ENCODE data around the gene FXYD5. TPM values are rescaled to one million over a fixed set of nuclear protein-coding genes. Genes with fewer than 3 reads are reported as not detected.

FXYD5 gene
- total RNA-seq, 1 experiment from 2014 or later: 123 TPM

DNA sequence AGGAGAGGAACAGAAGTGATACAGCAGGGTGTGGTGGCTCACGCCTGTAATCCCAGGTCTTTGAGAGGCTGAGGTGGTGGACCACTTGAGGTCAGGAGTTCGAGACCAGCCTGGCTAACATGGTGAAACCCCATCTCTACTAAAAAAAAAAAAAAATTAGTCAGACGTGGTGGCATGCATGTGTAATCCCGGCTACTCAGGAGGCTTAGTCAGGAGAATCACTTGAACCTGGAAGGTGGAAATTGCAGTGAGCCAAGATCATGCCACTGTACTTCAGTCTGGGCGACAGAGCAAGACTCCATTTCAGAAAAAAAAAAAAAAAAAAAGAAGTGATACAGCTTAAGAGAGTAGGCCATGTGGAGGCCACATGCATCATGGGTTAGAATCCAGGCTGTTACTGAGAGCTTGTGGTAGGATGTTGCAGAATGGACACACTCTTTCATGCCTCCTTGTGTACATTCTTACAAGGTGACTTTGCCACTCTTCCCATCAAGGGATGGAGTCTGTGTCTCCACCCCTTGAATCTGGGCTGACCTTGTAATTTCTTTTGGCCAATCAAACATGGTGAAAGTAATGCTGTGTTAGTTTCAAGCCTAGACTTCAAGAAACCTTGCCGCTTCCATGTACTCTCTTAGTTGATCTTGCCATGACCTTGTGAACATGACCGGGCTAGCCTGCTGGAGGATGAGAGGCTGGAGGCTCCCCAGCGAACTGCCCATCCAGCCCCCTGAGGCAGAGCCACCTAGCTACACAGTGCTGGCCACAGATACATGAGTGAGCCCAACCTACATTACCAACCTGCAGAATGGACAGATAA, 61.7 kb downstream of the FXYD5 start:
- no peak overlapping the region for H3K9ac ChIP-seq (ENCODE audit: low read length)
- H3K79me2 ChIP-seq (ENCODE audit: insufficient read depth, low read length): no peaks in the 10 kb centered on the region
- no peaks in the 10 kb centered on the region for H3K27me3 ChIP-seq (ENCODE audit: insufficient read depth, low read length)
- no peak overlapping the region for H3K27ac ChIP-seq (ENCODE audit: low read depth, low read length)
- DNase-seq (ENCODE audit: low read depth, low spot score): no peak
- H4K20me1 ChIP-seq (ENCODE audit: insufficient read depth): no peaks in the 10 kb centered on the region
- peaks cover 4 to 11% of the 10 kb centered on the region in 2 experiments; a peak in 2 of 4 replicates for H3K9me3 ChIP-seq (ENCODE audit: control insufficient read depth in 1 of 2, insufficient read depth in 1 of 2, low read depth in 1 of 2, low read length in 2 of 2)
- H3K4me3 ChIP-seq (replicated peaks in 1 of 2; ENCODE audit: low read depth in 1 of 2, low read length in 2 of 2): no peak overlapping the region
- ChIA-PET POLR2A (no interaction called here), RAD21 (ENCODE audit: low non-redundant PET in 1 of 2, low total read pairs in 2 of 2, uncharacterized antibody in 2 of 2, unreplicated experiment in 2 of 2) (interaction anchor here in 1 of 2 experiments (1.3 kb wide), 1 partner anchor 75 kb away, joined by 3 read pairs; no protein-coding TSS in a partner anchor), CTCF (no interaction called here)
- no peak overlapping the region for H2AFZ ChIP-seq (ENCODE audit: low read depth, low read length, poor library complexity, severe bottlenecking)
- TF ChIP-seq POLR2AphosphoS5 (IDR thresholded peaks at IDR 0.05; ENCODE audit: low read depth, low read length) (no peak), ZBTB33 (IDR thresholded peaks at IDR 0.05; ENCODE audit: extremely low read depth, insufficient replicate concordance, low read length) (no peak), RAD21 (IDR thresholded peaks at IDR 0.05; ENCODE audit: low read depth) (no peak), CTCF (IDR thresholded peaks at IDR 0.05 in 2 of 3, conservative IDR thresholded peaks at IDR 0.05 in 1 of 3; ENCODE audit: borderline replicate concordance in 1 of 3, insufficient read depth in 1 of 3, low read depth in 2 of 3, low read length in 2 of 3) (no peak), SRF (IDR thresholded peaks at IDR 0.05; ENCODE audit: low read depth) (no peak), SP1 (IDR thresholded peaks at IDR 0.05; ENCODE audit: low read depth) (no peak), EGR1 (IDR thresholded peaks at IDR 0.05; ENCODE audit: low read depth) (no peak), TCF7L2 (IDR thresholded peaks at IDR 0.05; ENCODE audit: borderline replicate concordance, extremely low read depth, insufficient read depth, insufficient read length) (no peak), ZFX (IDR thresholded peaks at IDR 0.05) (no peak), POLR2A (IDR thresholded peaks at IDR 0.05; ENCODE audit: borderline replicate concordance, extremely low read depth, insufficient read depth, insufficient read length) (no peak), EZH2phosphoT487 (IDR thresholded peaks at IDR 0.05; ENCODE audit: borderline replicate concordance) (no peak)
- TF ChIP-seq, protein P1, sequence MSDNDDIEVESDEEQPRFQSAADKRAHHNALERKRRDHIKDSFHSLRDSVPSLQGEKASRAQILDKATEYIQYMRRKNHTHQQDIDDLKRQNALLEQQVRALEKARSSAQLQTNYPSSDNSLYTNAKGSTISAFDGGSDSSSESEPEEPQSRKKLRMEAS (IDR thresholded peaks at IDR 0.05): no peak
- TF ChIP-seq, protein P2, sequence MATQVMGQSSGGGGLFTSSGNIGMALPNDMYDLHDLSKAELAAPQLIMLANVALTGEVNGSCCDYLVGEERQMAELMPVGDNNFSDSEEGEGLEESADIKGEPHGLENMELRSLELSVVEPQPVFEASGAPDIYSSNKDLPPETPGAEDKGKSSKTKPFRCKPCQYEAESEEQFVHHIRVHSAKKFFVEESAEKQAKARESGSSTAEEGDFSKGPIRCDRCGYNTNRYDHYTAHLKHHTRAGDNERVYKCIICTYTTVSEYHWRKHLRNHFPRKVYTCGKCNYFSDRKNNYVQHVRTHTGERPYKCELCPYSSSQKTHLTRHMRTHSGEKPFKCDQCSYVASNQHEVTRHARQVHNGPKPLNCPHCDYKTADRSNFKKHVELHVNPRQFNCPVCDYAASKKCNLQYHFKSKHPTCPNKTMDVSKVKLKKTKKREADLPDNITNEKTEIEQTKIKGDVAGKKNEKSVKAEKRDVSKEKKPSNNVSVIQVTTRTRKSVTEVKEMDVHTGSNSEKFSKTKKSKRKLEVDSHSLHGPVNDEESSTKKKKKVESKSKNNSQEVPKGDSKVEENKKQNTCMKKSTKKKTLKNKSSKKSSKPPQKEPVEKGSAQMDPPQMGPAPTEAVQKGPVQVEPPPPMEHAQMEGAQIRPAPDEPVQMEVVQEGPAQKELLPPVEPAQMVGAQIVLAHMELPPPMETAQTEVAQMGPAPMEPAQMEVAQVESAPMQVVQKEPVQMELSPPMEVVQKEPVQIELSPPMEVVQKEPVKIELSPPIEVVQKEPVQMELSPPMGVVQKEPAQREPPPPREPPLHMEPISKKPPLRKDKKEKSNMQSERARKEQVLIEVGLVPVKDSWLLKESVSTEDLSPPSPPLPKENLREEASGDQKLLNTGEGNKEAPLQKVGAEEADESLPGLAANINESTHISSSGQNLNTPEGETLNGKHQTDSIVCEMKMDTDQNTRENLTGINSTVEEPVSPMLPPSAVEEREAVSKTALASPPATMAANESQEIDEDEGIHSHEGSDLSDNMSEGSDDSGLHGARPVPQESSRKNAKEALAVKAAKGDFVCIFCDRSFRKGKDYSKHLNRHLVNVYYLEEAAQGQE (IDR thresholded peaks at IDR 0.05; ENCODE audit: low read depth): no peak
- ATAC-seq: no peak
- intact Hi-C loops (cut with micrococcal nuclease): no loop called here
- BruUV-seq (replicated peaks): no TSS peak
- no peak overlapping the region for H3K4me2 ChIP-seq (ENCODE audit: low read length)
- H3K9me2 ChIP-seq (ENCODE audit: insufficient read depth): no peaks in the 10 kb centered on the region
- peaks cover 18 to 42% of the 10 kb centered on the region in 2 experiments for H3K4me1 ChIP-seq (ENCODE audit: control insufficient read depth in 1 of 2, insufficient read depth in 2 of 2, low read length in 2 of 2)
- no peaks in the 10 kb centered on the region for H3K36me3 ChIP-seq (ENCODE audit: control insufficient read depth in 1 of 2, insufficient read depth in 2 of 2, low read length in 2 of 2)
